ENCODE results near the gene MMEL1. TPM values are rescaled to one million over a fixed set of nuclear protein-coding genes. Genes with fewer than 3 reads are reported as not detected.

The MMEL1 gene
- total and polyA plus RNA-seq, 2 of the 13 experiments (the other 11 are each of a cell fraction or from before 2014, with no cell fraction given), result 0.48 TPM; not detected in 1

DNA sequence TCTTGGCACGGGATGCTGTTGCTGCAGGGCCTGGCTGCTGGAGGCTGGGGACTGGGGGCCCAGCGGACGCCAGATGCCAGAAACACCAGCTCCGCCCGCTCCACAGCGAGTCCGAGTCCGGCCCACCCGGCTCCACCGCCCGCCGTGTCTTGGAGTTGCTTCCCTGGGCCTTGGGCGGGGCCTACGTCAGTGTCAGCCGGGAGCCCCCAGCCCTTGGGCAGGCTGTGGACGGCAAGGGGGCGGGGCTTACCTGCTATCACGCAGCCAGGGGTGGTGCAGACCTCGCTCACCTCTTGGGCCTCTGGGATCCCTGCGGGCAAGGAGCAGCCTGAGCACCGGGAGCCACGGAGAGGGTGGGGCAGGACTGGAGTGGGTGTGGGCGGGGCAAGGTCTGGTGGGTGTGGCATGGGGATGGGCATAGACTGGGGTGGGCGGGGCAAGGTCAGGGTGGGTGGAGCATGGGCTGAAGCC lies 21.8 kb downstream of the MMEL1 start (continued):
- peak; percentile 84 for TF ChIP-seq PRDM15 (CRISPR knock-in tag; IDR thresholded peaks at IDR 0.05)
- no peak for TF ChIP-seq NFE2L2 (IDR thresholded peaks at IDR 0.05; ENCODE audit: low read length)
- no peak for TF ChIP-seq PHF8 (CRISPR knock-in tag; IDR thresholded peaks at IDR 0.05)
- TF ChIP-seq KDM5B (CRISPR knock-in tag; IDR thresholded peaks at IDR 0.05; ENCODE audit: borderline replicate concordance), result no peak
- TF ChIP-seq ZMAT5 (CRISPR knock-in tag; IDR thresholded peaks at IDR 0.05; ENCODE audit: borderline replicate concordance, low read depth), result no peak
- TF ChIP-seq ZNF773 (CRISPR knock-in tag; IDR thresholded peaks at IDR 0.05; ENCODE audit: borderline replicate concordance), result no peak
- no peak for TF ChIP-seq ZNF235 (CRISPR knock-in tag; IDR thresholded peaks at IDR 0.05; ENCODE audit: borderline replicate concordance)
- TF ChIP-seq AGO1 (IDR thresholded peaks at IDR 0.05; ENCODE audit: low read depth, low read length, poor library complexity, severe bottlenecking), result peak; percentile 10
- TF ChIP-seq GABPB1 (CRISPR knock-in tag; IDR thresholded peaks at IDR 0.05), result peak; percentile 12; the same call in 1 of the 2 replicates
- no peak for TF ChIP-seq PHF20 (CRISPR knock-in tag; IDR thresholded peaks at IDR 0.05)

Data from HepG2 (cell line).